OCI-LY7 (cell line): ENCODE results near the gene MAGEA12. TPM values are rescaled to one million over a fixed set of nuclear protein-coding genes. Genes with fewer than 3 reads are reported as not detected.
"Not testable (repeated sequence)": the region's sequence is repeated elsewhere in the genome, so short reads cannot be mapped to it uniquely, and the experiment has no call there.

ENCODE experiments used
- BruUV-seq: library from RNA; stranded (reverse); fragments of 400-500 nt; replicated peaks from 2 replicates; lab custom pipeline; 2021; lab: Mats Ljungman, UMichigan
- CTCF ChIA-PET: fragments of 300-600 bp; sonication (Branson Sonifier 250); formaldehyde crosslinking; loops from one replicate; lab custom pipeline; 2022; ENCODE audit warnings: antibody characterized with exemption; ENCODE audit not compliant: unreplicated experiment; lab: Charles Lee
- POLR2A ChIA-PET: fragments of 300-600 bp; sonication (Branson Sonifier 250); formaldehyde crosslinking; loops from one replicate; lab custom pipeline; 2022; ENCODE audit warnings: antibody characterized with exemption; lab: Charles Lee
- DNase-seq: peaks from one replicate; pipeline ENCODE4 v3.0.0-alpha.2; 2015; ENCODE audit warnings: low spot score
- H2AFZ ChIP-seq: fragments of 200-600 bp; sonication (generic), shearing (Covaris generic); 2 replicates; pipeline ENCODE4 v1.6.1; 2014; ENCODE audit warnings: mild to moderate bottlenecking, antibody characterized with exemption, low read length, moderate library complexity
- H3K27ac ChIP-seq: fragments of 200-600 bp; sonication (generic); 2 replicates; pipeline ENCODE4 v1.5.1; 2014; ENCODE audit warnings: mixed run types, low read depth, mild to moderate bottlenecking, moderate library complexity, low read length, inconsistent platforms; ENCODE audit not compliant: poor library complexity, severe bottlenecking
- H3K36me3 ChIP-seq: fragments of 200-600 bp; sonication (generic); 2 replicates; pipeline ENCODE4 v1.6.1; 2014; ENCODE audit warnings: mild to moderate bottlenecking, antibody characterized with exemption, low read length, moderate library complexity, mixed read lengths; ENCODE audit not compliant: insufficient read depth
- H3K4me1 ChIP-seq: fragments of 200-600 bp; sonication (generic); 2 replicates; pipeline ENCODE4 v1.5.1; 2014; ENCODE audit warnings: mild to moderate bottlenecking, low read length; ENCODE audit not compliant: insufficient read depth, poor library complexity, severe bottlenecking
- H3K4me2 ChIP-seq: fragments of 200-600 bp; sonication (generic); 2 replicates; pipeline ENCODE4 v1.6.1; 2014; ENCODE audit warnings: mild to moderate bottlenecking, low read length
- H3K4me3 ChIP-seq: fragments of 200-600 bp; sonication (generic); 2 replicates; pipeline ENCODE4 v1.5.1; 2014; ENCODE audit warnings: mild to moderate bottlenecking, low read depth, low read length; ENCODE audit not compliant: poor library complexity, severe bottlenecking
- H3K79me2 ChIP-seq: fragments of 200-600 bp; sonication (generic); 2 replicates; pipeline ENCODE4 v1.6.1; 2016; ENCODE audit warnings: low read depth, mild to moderate bottlenecking, low read length, moderate library complexity, mixed read lengths; ENCODE audit not compliant: insufficient read depth
- H3K9me2 ChIP-seq: fragments of 200-600 bp; sonication (generic); 2 replicates; pipeline ENCODE4 v1.6.1; 2016; ENCODE audit warnings: mild to moderate bottlenecking, low read length, mixed read lengths; ENCODE audit not compliant: insufficient read depth
- H3K9me3 ChIP-seq: fragments of 200-600 bp; sonication (generic); 2 replicates; pipeline ENCODE4 v1.6.1; 2014; ENCODE audit warnings: mild to moderate bottlenecking, mixed run types, low read length, mixed read lengths
- H4K20me1 ChIP-seq: fragments of 200-600 bp; sonication (generic); 2 replicates; pipeline ENCODE4 v1.6.1; 2014; ENCODE audit warnings: mild to moderate bottlenecking, antibody characterized with exemption, low read length, moderate library complexity, mixed read lengths; ENCODE audit not compliant: insufficient read depth
- EZH2phosphoT487 ChIP-seq: fragments of 200-600 bp; sonication (generic); IDR thresholded peaks from 2 replicates; pipeline ENCODE4 v1.6.1; 2018; ENCODE audit warnings: low read depth, borderline replicate concordance, mild to moderate bottlenecking, mixed run types, antibody characterized with exemption, low read length, moderate library complexity, mixed read lengths
- intact Hi-C: fragments of 100-400 bp; cut with micrococcal nuclease; formaldehyde crosslinking; loops from one replicate; pipeline ENCODE4 v1.10.0; 2022; ENCODE audit not compliant: unreplicated experiment
- total RNA-seq, 2 experiments: library from RNA; depleted of rRNA in 1 of 2; stranded (reverse); fragments of >200 nt in 1 of 2; shearing (Covaris generic) in 1 of 2; gene quantifications; 2 replicates each; pipeline ENCODE4 v1.2.3, GENCODE V29; 2014 to 2022
- TF ChIP-seq, protein P1 (sequence below): fragments of 200-600 bp; sonication (generic); conservative IDR thresholded peaks from 2 replicates; pipeline ENCODE4 v1.5.1; 2014; ENCODE audit warnings: mild to moderate bottlenecking, antibody characterized with exemption, low read length, moderate library complexity, mixed read lengths

The MAGEA12 gene
- total RNA-seq, 2 experiments from 2014 or later, result not detected

GRCh38 chrX:152713195-152713594 lies 20.4 kb upstream of the MAGEA12 start:
- H3K9me2 ChIP-seq, intact Hi-C loops, CTCF ChIA-PET, POLR2A ChIA-PET, H4K20me1 ChIP-seq, BruUV-seq, H3K36me3 ChIP-seq, H3K4me2 ChIP-seq, DNase-seq, H3K4me1 ChIP-seq, H3K27ac ChIP-seq, H3K9me3 ChIP-seq, H2AFZ ChIP-seq, H3K79me2 ChIP-seq, H3K4me3 ChIP-seq: not testable (repeated sequence)

- BruUV-seq, CTCF ChIA-PET, POLR2A ChIA-PET, H3K9me2 ChIP-seq, H3K4me3 ChIP-seq, H3K79me2 ChIP-seq, H2AFZ ChIP-seq, H3K4me2 ChIP-seq, intact Hi-C loops, H3K27ac ChIP-seq, H3K4me1 ChIP-seq, H4K20me1 ChIP-seq, H3K36me3 ChIP-seq, DNase-seq, H3K9me3 ChIP-seq: not testable (repeated sequence)
Measured at GRCh38 chrX:152713815-152714787, 19.5 kb upstream of the MAGEA12 start, which contains the start of gene MAGEA2B. Gene MAGEA2B, plus strand, starts transcription at chrX:152714628. Its CDS starts 2,479 bp downstream, at chrX:152717107.

- BruUV-seq, result no TSS peak
- ChIA-PET CTCF (no interaction called here), POLR2A (no interaction called here)
Measured at GRCh38 chrX:152725409-152725808, 8.1 kb upstream of the MAGEA12 start.

DNA sequence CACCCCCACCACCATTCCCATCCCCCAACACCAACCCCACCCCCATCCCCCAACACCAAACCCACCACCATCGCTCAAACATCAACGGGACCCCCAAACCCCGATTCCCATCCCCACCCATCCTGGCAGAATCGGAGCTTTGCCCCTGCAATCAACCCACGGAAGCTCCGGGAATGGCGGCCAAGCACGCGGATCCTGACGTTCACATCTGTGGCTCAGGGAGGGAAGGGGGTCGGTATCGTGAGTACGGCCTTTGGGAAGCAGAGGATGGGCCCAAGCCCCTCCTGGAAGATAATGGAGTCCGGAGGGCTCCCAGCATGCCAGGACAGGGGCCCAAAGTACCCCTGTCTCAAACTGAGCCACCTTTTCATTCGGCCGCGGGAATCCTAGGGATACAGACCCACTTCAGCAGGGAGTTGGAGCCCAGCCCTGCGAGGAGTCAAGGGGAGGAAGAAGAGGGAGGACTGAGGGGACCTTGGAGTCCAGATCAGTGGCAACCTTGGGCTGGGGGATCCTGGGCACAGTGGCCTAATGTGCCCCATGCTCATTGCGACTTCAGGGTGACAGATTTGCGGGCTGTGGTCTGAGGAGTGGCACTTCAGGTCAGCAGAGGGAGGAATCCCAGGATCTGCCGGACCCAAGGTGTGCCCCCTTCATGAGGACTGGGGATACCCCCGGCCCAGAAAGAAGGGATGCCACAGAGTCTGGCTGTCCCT lies 744 bp downstream of the MAGEA12 start:
- H3K4me1 ChIP-seq, POLR2A ChIA-PET, H2AFZ ChIP-seq, H3K9me2 ChIP-seq, H3K79me2 ChIP-seq, intact Hi-C loops, H3K4me3 ChIP-seq, H3K27ac ChIP-seq, BruUV-seq, DNase-seq, CTCF ChIA-PET, H4K20me1 ChIP-seq, H3K36me3 ChIP-seq, H3K9me3 ChIP-seq, H3K4me2 ChIP-seq: not testable (repeated sequence)

More at GRCh38 chrX:152725409-152725808, 8.1 kb upstream of the MAGEA12 start:
- H3K36me3 ChIP-seq, result no peaks in the 10 kb centered on the region
- no peak overlapping the region for H3K4me2 ChIP-seq
- H3K4me3 ChIP-seq, result no peak overlapping the region
- TF ChIP-seq, protein P1, sequence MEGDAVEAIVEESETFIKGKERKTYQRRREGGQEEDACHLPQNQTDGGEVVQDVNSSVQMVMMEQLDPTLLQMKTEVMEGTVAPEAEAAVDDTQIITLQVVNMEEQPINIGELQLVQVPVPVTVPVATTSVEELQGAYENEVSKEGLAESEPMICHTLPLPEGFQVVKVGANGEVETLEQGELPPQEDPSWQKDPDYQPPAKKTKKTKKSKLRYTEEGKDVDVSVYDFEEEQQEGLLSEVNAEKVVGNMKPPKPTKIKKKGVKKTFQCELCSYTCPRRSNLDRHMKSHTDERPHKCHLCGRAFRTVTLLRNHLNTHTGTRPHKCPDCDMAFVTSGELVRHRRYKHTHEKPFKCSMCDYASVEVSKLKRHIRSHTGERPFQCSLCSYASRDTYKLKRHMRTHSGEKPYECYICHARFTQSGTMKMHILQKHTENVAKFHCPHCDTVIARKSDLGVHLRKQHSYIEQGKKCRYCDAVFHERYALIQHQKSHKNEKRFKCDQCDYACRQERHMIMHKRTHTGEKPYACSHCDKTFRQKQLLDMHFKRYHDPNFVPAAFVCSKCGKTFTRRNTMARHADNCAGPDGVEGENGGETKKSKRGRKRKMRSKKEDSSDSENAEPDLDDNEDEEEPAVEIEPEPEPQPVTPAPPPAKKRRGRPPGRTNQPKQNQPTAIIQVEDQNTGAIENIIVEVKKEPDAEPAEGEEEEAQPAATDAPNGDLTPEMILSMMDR, result no peak
- TF ChIP-seq EZH2phosphoT487, result no peak
- H2AFZ ChIP-seq, result no peak overlapping the region
- H3K4me1 ChIP-seq, result no peaks in the 10 kb centered on the region
- no peaks in the 10 kb centered on the region for H3K9me3 ChIP-seq
- H3K9me2 ChIP-seq, result no peaks in the 10 kb centered on the region
- DNase-seq, result no peak
- intact Hi-C loops, result no loop called here
- no peaks in the 10 kb centered on the region for H4K20me1 ChIP-seq
- H3K27ac ChIP-seq, result no peak overlapping the region
- H3K79me2 ChIP-seq, result no peaks in the 10 kb centered on the region
